Endothelial cell of umbilical vein (primary cell): ENCODE data around the gene TPM3.

Experiments used
- MYC ChIP-seq: IDR thresholded peaks from one replicate; pipeline ENCODE4 v1.6.1; 2011; ENCODE audit warnings: mild to moderate bottlenecking, low read depth, low read length
- POLR2A ChIP-seq: IDR thresholded peaks from 2 replicates; pipeline ENCODE4 v1.6.1; 2012; ENCODE audit warnings: low read depth, mild to moderate bottlenecking, control low read depth, low read length
- POLR2AphosphoS5 ChIP-seq: IDR thresholded peaks from 2 replicates; pipeline ENCODE4 v1.6.1; 2012; ENCODE audit warnings: low read depth, mild to moderate bottlenecking, control low read depth, low read length, moderate library complexity; ENCODE audit not compliant: insufficient read depth
- TF ChIP-seq, protein P1 (sequence below), 2 donors: IDR thresholded peaks; 1 replicate in 1 of 2; 2 replicates in 1 of 2; pipeline ENCODE4 v1.5.1; 2011; ENCODE audit warnings: low read length in 2 of 2, mild to moderate bottlenecking in 2 of 2, moderate library complexity in 2 of 2, control low read depth in 1 of 2, inconsistent platforms in 1 of 2, low read depth in 1 of 2; ENCODE audit not compliant: insufficient read depth in 1 of 2; ENCODE audit errors: extremely low read depth in 1 of 2

DNA sequence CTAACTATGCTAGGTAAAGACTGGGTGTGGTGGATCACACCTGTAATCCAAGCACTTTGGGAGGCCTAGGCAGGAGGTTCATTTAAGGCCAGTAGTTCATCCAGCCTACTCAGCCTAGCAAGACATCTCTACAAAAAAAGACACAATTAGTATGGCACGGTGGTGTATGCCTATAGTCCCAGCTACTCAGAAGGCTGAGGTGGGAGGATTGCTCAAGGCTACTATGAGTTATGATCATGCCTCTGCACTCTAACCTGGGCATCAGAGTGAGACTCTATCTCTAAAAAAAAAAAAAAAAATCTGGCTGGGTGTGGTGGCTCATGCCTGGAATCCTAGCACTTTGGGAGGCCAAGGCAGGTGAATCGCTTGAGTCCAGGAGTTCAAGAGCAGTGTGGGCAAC, 58.6 kb downstream of the TPM3 start:
- TF ChIP-seq, protein P1, sequence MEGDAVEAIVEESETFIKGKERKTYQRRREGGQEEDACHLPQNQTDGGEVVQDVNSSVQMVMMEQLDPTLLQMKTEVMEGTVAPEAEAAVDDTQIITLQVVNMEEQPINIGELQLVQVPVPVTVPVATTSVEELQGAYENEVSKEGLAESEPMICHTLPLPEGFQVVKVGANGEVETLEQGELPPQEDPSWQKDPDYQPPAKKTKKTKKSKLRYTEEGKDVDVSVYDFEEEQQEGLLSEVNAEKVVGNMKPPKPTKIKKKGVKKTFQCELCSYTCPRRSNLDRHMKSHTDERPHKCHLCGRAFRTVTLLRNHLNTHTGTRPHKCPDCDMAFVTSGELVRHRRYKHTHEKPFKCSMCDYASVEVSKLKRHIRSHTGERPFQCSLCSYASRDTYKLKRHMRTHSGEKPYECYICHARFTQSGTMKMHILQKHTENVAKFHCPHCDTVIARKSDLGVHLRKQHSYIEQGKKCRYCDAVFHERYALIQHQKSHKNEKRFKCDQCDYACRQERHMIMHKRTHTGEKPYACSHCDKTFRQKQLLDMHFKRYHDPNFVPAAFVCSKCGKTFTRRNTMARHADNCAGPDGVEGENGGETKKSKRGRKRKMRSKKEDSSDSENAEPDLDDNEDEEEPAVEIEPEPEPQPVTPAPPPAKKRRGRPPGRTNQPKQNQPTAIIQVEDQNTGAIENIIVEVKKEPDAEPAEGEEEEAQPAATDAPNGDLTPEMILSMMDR (IDR thresholded peaks at IDR 0.05; ENCODE audit: extremely low read depth in 1 of 2, insufficient read depth in 1 of 2, low read depth in 1 of 2, low read length in 2 of 2) = no peak
- TF ChIP-seq POLR2A (no peak), MYC (no peak), POLR2AphosphoS5 (no peak)
